RPMI7951 (cell line): ENCODE data around the gene PPEF1. TPM values are rescaled to one million over a fixed set of nuclear protein-coding genes. Genes with fewer than 3 reads are reported as not detected.

Source experiments
- DNase-seq: peaks from one replicate; pipeline ENCODE4 v3.0.0-alpha.2; 2012; ENCODE audit warnings: low read depth
- total RNA-seq: library from RNA; depleted of rRNA; stranded (reverse); fragments of >200 nt; shearing (Covaris generic); gene quantifications from 2 replicates; pipeline ENCODE4 v1.2.3, GENCODE V29; 2014; rRNA removed

Gene PPEF1, protein sequence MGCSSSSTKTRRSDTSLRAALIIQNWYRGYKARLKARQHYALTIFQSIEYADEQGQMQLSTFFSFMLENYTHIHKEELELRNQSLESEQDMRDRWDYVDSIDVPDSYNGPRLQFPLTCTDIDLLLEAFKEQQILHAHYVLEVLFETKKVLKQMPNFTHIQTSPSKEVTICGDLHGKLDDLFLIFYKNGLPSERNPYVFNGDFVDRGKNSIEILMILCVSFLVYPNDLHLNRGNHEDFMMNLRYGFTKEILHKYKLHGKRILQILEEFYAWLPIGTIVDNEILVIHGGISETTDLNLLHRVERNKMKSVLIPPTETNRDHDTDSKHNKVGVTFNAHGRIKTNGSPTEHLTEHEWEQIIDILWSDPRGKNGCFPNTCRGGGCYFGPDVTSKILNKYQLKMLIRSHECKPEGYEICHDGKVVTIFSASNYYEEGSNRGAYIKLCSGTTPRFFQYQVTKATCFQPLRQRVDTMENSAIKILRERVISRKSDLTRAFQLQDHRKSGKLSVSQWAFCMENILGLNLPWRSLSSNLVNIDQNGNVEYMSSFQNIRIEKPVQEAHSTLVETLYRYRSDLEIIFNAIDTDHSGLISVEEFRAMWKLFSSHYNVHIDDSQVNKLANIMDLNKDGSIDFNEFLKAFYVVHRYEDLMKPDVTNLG
- total RNA-seq, result 0.29 TPM in 1 of 2 replicates, not detected in the other

DNA sequence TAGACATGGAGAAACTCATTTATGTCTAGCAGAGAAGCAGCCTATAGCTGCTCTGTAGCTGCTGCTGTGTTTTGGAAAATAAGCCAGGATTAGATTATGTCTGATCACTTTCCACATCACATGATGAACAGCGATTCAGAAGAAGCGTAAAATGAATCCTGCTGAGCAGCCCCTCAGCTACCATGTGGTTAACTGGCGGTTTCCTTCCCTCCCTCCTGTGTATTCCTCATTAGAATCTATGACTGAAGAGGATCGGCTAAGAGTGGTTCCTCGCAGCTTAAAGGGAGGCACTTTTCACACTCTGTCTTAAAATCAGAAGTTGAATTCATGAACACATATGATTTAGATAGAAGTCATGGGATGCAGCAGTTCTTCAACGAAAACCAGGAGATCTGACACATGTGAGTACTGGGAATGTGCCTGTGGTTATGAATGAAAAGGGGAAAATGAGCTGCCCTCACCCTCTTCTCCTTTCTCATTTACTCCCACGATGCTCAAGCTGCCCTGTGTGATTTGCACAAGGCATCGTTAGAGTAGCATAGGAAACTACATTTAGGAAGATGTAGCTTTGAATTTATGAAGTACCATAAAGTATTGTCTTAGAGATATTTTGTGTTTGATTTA, at the start of gene PPEF1:
PPEF1 (plus strand) TSS at position 220 of the 624 bp plus-strand sequence; CDS start at position 356, 136 bp downstream.
- DNase-seq, result no peak

- DNase-seq, result peak; percentile 38
These were observed 46.2 kb upstream of the PPEF1 start for GRCh38 chrX:18661273-18661672.

DNA sequence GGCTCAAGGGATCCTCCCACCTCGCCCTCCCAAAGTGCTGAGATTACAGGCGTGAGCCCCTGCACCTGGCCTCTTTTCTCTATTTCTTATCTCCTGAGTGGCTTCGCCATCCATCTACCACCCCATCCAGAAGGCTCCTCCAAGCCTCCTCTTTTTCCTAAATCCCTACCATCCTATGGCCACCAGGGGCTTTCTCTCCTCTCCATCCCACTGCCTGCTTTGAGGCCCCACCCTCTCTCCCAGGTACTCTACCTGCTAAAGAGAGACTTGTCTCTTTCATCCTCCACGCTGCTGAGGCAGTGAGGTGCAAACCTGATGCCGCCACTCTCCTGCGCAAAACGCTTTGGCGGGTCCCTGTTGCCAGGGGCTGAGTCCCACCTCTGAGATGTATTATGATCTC, 42.5 kb upstream of the PPEF1 start:
- DNase-seq, result no peak

- no peak for DNase-seq
These were observed 40.8 kb upstream of the PPEF1 start for GRCh38 chrX:18666614-18667013.

DNA sequence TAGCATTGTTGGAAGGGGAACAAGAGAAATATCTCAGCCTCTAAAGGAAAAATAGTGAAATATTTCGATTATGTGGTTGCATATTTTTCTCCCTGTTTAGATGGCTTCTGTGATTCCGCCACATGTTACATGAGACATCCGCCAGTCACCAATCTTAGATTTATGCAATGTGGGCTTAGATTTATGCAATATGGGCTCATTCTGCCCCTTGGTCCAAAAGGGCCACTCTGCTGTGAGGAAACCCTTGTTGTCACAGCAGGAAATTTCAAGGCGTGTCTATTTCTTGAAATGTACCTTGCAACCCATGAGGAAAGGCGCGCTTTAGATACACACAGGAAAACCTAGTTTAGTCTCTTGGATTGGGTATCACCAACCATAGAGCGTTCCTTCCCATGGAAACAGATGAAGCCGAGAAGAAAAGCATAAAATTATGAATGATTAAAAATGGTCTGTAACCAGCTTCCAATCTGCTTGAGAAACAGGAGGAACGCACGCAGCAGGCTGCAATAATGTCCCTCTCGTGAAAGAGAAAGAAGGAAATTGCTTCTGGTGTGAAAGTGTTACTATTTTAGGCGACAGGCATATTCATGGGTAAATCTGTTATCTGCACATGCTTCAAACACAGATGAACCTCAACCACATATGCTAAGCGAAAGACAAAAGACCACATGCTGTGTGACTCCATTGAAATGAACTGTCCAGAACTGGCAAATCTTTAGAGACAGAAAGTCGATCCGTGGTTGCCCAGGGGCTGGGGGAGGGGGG, 39.2 kb upstream of the PPEF1 start:
- DNase-seq, result no peak

DNA sequence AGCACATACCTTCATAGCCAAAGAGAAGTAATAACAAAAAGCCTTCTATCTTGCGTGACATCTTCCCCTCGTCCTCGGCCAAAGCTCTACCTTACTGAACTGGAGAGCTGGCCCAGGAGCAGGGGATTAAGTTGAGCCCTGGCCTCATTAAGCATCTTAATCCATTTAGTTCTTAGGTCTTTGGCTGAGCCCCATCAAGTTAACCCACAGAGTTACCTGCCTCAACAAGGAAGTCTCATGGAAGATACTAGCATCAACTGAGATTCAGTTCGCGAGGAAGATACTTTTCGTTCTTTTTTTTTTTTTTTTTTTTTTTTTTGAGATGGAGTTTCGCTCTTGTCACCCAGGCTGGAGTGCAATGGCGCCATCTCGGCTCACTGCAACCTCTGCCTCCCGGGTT, 35.4 kb upstream of the PPEF1 start, which contains the start of gene RS1:
RS1 (minus strand) TSS at position 101 of the 400 bp plus-strand sequence; CDS start at position 61, 40 bp downstream.
- no peak for DNase-seq

DNA sequence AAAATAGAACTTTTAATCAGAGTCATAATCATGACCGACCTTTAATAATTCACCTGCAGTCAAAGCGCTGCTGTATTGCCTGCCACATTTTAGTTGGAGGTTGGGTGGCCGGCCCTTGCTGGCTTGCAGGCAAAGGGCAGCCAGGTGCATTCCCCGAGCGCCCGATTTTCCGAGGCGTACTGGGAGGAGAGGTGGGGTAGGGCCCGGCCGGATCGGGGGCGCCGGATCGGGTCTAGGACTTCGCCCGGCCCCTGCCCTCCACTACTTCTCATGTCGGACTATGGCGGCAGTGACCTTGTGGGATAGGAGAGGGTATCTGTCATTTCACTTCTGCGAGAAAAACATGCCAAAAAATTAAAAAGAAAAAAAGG, 33.0 kb upstream of the PPEF1 start:
- DNase-seq, result no peak

GRCh38 chrX:18674788-18675735, 32.4 kb upstream of the PPEF1 start:
- peak; percentile 69 for DNase-seq

- DNase-seq, result no peak
These were observed 31.4 kb upstream of the PPEF1 start for GRCh38 chrX:18676050-18676449.

GRCh38 chrX:18676470-18676869, 31.0 kb upstream of the PPEF1 start:
- DNase-seq, result peak; percentile 18

- DNase-seq, result no peak
These were observed 30.1 kb upstream of the PPEF1 start for GRCh38 chrX:18677161-18677869.

- DNase-seq, result no peak
These were observed 25.4 kb upstream of the PPEF1 start for GRCh38 chrX:18681996-18682395.

DNA sequence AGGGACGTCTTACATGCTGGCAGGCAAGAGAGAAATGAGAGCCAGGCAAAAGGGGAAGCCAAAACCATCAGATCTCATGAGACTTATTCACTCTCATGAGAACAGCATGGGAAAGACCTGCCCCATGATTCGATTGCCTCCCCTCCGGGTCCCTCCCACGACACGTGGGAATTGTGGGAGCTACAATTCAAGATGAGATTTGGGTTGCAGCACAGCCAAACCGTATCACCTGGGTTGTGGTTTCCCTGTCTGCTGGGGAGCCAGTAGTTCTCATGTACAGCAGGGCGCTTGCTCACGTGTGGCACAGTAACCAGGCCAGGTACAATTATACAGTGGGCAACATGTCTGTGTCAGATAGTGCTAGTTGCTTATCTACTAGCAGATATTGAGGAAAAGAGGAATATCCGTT, 24.5 kb upstream of the PPEF1 start:
- DNase-seq, result no peak

- DNase-seq, result no peak
These were observed 19.5 kb upstream of the PPEF1 start for GRCh38 chrX:18687856-18688495.

DNA sequence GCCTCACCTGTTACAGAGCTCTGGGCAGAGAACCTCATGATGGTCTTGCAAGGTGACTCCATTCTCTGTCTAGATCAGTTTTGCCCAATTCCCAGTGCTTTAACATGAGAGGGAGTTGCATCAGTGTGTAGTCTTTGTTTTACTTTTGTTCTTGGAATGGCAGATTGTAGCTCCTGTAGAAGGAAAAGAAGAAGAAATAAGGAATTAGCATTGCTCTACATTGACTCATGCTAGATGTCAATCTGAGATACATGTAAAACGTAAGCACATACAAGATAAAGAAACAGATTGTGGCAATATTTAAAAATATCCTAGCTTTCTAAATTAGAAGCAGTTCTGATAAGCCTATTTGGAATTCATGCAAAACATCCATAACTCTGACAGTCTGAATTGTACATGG, 16.0 kb upstream of the PPEF1 start:
- no peak for DNase-seq

DNA sequence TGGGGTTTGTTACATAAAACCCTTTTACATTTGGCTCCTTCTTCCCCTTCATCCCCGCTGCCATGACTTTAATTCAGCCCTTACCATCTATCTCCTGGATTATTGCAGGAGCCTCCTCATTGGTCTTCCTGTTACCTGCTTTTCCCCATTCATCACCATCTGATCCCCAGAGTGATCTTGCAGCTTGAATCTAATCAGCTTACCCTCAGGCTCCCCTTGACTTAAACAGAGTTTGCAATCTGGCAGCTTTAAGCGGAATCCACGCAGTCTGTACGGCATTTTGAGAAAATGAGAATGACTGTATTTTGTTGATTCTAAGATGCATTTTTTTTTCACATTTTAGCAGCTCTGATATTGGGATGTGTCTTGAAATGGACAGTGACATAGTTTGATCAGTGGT, 14.9 kb upstream of the PPEF1 start:
- no peak for DNase-seq

- DNase-seq, result no peak
These were observed 10.8 kb upstream of the PPEF1 start for GRCh38 chrX:18696653-18697052.

DNA sequence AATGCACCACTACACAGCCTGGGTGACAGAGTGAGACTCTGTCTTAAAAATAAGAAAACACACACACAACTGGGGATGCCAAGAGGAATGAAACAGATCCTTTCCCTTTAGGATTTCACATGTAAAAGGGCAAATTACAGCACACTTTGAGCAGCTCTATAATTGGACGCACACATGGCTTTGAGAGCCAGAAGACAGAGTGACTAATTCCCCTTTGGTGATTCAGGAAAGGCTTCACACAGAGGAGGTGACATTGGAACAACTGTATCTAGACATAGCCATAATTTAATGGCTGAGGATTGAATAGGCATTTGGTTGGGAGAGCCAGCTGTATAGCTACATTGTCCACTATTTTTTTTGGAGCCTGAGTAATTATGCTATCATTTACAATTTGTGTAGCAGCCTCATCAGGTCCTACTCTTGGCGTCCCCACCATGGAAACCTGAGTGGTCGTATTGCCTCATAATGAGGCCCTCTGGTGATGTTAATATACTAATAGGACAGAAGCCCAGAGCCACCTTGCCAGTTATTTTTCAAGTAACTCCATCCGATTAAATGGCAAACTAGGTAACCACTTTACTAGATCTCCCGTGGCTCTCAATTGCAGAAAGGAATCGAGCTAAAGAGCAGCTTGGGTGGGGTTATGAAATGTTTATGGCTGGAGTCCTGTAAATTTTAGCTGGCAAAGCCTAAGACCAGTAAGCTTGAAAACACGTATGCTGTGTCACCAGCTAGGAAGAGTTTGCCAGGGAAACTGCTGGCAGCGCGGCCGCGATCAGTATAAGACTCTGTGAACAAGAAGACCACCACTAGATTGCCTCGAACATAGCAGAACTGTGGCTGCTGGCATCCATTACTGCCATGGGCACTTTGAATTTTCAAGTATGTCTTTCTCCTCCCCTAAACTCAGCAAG, 8.5 kb upstream of the PPEF1 start:
- peak; percentile 20 for DNase-seq
